Psoas muscle (tissue), 8 donors: ENCODE data around the gene MAP3K9. TPM values are rescaled to one million over a fixed set of nuclear protein-coding genes. Genes with fewer than 3 reads are reported as not detected.

Source experiments
- ATAC-seq, 4 donors: fragments of 200-7000 bp; cut with Tn5 transposase; one replicate each; pipeline ENCODE4 v1.9.1; 2020; ENCODE audit warnings: moderate library complexity in 3 of 4, mild to moderate bottlenecking in 2 of 4
- DNase-seq, 2 donors: peaks; one replicate each; pipeline ENCODE4 v3.0.0-alpha.2; 2020
- H3K27ac ChIP-seq: fragments of 200-600 bp; one replicate; pipeline ENCODE4 v1.8.0; 2022
- H3K27me3 ChIP-seq, 3 donors: fragments of 200-600 bp in 1 of 3; one replicate each; pipeline versions ENCODE4 v1.6.1 to v1.8.0; 2013 to 2022; ENCODE audit warnings: low read length in 2 of 3, mild to moderate bottlenecking in 2 of 3, moderate library complexity in 1 of 3; ENCODE audit not compliant: insufficient read depth in 3 of 3
- H3K36me3 ChIP-seq, 2 donors: fragments of 200-600 bp in 1 of 2; one replicate each; pipeline versions ENCODE4 v1.6.1 to v1.8.0; 2013 to 2022; ENCODE audit warnings: low read depth in 1 of 2, mild to moderate bottlenecking in 1 of 2, moderate library complexity in 1 of 2; ENCODE audit not compliant: insufficient read depth in 1 of 2
- H3K4me1 ChIP-seq: fragments of 200-600 bp; one replicate; pipeline ENCODE4 v1.8.0; 2022
- H3K4me3 ChIP-seq: fragments of 200-600 bp; one replicate; pipeline ENCODE4 v1.8.0; 2022; ENCODE audit warnings: mild to moderate bottlenecking
- H3K9me3 ChIP-seq: fragments of 200-600 bp; one replicate; pipeline ENCODE4 v1.8.0; 2022
- WGBS, 3 donors: extraction: QIAGEN DNeasy Blood & Tissue Kit; methylation state at CpG; one replicate each; pipeline versions ENCODE4 v1.1.6 to v1.1.7; 2013; 5-methylcytosine and 5-hydroxymethylcytosine counted together
- intact Hi-C, 2 donors: fragments of 100-400 bp; cut with DNase I; formaldehyde crosslinking; loops; one replicate each; pipeline versions ENCODE4 v1.11.0 to v1.14.2; 2022
- polyA plus RNA-seq, 3 donors: library from polyadenylated mRNA; stranded (reverse); fragments of 200-250 nt; gene quantifications; one replicate each; pipeline ENCODE4 v1.2.3, GENCODE V29; 2013
- total RNA-seq, 4 donors: library from RNA; stranded (reverse); fragmentation: NEBNext Ultra II Directional in 2 of 4; extraction: Animal tissue kit (Norgen Biotek cat#: 25700) in 2 of 4; gene quantifications; one replicate each; pipeline versions ENCODE4 v1.2.1 to v1.2.4, GENCODE V29; 2021 to 2023
- TF ChIP-seq, protein P1 (sequence below): fragments of 200-600 bp; IDR thresholded peaks from one replicate; pipeline ENCODE4 v1.8.0; 2022; ENCODE audit warnings: antibody characterized with exemption
- donor health status: healthy with polysubstance abuse.
- donor health status: DM: no; HTN: no; CAD: no; lungs with moderate emphysema.
- donor health status: Bipolar disorder and iron deficiency.
- donor health status: healthy.
- donor health status: DM: yes; HTN: yes; CAD: no.
- donor health status: DM: no; HTN: no; CAD: no.
- donor health status: DM: no; HTN: no; CAD: no.
- donor health status: DM: yes; HTN: yes; CAD: no.

MAP3K9 gene
- total and polyA plus RNA-seq, 7 donors = 0.44 to 4.3 (median 2.1) TPM

DNA sequence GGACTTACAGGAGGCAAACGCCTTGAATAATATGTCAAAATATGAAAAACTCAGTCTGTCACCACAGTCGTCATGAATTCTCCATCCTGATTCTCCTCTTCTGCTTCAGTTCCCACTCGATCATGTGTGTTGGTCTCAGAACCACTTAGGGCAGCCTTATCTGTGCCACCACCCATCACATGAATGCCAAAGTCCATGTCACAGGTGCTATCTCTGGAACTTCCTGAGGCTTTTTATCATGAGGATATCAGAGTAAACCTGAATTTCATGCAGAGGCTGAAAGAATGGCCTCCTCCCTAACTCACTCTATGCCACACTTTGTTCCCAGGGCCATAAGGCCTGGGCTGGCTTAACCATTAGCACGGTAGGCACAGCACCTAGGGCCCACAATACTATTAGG is 28.8 kb upstream of the MAP3K9 start:
- Histone ChIP-seq H3K36me3 (no peaks in the 10 kb centered on the region), H3K4me1 (no peaks in the 10 kb centered on the region), H3K27me3 (no peaks in the 10 kb centered on the region), H3K4me3 (no peak overlapping the region), H3K27ac (no peak overlapping the region), H3K9me3 (no peaks in the 10 kb centered on the region)
- TF ChIP-seq, protein P1, sequence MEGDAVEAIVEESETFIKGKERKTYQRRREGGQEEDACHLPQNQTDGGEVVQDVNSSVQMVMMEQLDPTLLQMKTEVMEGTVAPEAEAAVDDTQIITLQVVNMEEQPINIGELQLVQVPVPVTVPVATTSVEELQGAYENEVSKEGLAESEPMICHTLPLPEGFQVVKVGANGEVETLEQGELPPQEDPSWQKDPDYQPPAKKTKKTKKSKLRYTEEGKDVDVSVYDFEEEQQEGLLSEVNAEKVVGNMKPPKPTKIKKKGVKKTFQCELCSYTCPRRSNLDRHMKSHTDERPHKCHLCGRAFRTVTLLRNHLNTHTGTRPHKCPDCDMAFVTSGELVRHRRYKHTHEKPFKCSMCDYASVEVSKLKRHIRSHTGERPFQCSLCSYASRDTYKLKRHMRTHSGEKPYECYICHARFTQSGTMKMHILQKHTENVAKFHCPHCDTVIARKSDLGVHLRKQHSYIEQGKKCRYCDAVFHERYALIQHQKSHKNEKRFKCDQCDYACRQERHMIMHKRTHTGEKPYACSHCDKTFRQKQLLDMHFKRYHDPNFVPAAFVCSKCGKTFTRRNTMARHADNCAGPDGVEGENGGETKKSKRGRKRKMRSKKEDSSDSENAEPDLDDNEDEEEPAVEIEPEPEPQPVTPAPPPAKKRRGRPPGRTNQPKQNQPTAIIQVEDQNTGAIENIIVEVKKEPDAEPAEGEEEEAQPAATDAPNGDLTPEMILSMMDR = no peak
- DNase-seq = no peak
- no peak for ATAC-seq
- WGBS, 3 donors = 85 to 87% (median 86%) methylated on average over 4 of the region's 4 CpGs
- intact Hi-C loops = no loop called here

DNA sequence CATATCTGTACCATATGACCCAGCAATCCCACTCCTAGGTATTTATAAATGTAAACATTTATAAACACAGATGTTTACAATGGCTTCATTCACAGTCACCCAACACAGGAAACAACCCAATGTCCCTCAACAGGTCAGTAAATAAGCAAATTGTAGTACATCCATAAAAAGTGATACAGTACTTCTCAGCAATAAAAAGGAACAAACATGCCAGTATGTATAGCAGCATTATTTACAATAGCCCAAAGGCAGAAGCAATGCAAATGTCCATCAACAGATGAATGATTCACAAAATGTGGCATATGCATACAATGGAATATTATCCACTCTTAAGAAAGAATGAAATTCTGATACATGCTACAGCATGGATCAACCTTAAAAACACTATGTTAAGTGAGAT is 27.6 kb upstream of the MAP3K9 start:
- ATAC-seq (no peak), DNase-seq (no peak)
- Histone ChIP-seq H3K27me3 (no peaks in the 10 kb centered on the region), H3K9me3 (no peaks in the 10 kb centered on the region), H3K4me3 (no peak overlapping the region), H3K27ac (no peak overlapping the region), H3K36me3 (no peaks in the 10 kb centered on the region), H3K4me1 (no peaks in the 10 kb centered on the region)
- intact Hi-C loops = no loop called here
- TF ChIP-seq, protein P1 = no peak

DNA sequence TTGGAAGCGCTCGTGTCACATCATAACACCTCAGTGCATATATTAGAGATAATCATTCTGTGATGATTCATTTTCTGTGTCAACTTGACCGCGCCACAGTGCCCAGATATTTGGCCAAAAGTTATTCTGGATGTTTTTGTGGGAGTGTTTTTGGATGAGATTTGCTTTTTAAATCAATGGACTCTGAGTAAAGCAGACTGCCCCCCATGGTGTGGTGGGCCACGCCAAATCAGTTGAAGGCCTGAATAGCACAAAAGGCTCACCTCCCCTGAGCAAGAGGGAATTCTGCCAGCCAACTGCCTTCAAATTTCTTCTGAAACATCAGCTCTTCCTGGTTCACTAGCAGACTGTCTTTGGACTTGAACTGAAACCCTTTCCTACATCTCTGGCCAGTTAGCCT is 24.6 kb upstream of the MAP3K9 start:
- intact Hi-C loops = no loop called here
- Histone ChIP-seq H3K9me3 (no peaks in the 10 kb centered on the region), H3K36me3 (no peaks in the 10 kb centered on the region), H3K4me1 (no peaks in the 10 kb centered on the region), H3K27ac (no peak overlapping the region), H3K27me3 (no peaks in the 10 kb centered on the region), H3K4me3 (no peak overlapping the region)
- 98 to 99% (median 98%) methylated on average over 5 of the region's 5 CpGs for WGBS, 3 donors
- TF ChIP-seq, protein P1 = no peak
- DNase-seq (no peak), ATAC-seq (no peak)

DNA sequence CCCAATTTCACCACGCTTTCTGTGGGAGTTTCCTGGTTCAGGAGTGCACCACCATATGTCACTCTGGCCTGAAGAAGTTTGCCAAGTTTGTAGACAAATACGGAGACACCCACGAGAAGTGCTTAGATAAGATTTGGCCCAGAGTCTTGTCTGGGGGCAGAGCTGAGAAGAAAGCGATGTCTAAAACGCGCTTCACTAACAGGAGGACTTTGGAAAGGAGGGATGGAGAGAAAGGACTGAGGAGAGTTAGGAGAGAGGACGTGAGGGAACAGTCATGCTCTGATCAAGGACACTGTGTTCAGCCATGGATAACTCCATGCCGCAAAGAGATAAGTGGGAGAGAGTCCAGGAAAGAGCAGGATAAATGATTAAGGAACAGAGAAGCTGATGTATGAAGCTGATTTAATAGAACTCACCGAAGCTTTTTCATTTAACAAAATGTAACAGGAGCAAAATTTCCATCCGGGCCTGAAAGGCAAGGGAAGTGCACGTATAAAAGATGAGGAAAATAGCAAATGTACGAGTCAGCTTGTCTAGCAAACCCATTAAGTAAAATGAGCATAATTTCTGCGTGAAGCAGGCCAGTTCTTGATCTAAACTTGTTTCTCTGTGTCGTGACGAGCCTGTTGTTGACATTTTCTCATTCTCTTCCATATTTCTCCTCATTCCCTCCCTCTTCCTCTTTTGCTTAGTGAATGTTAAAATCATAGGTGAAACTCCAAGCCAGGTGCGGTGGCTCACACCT is 23.4 kb upstream of the MAP3K9 start:
- no peak overlapping the region for H3K27ac ChIP-seq
- no peak for ATAC-seq
- intact Hi-C loops = no loop called here
- TF ChIP-seq, protein P1 = no peak
- H3K4me1 ChIP-seq = no peaks in the 10 kb centered on the region
- H3K27me3 ChIP-seq = no peaks in the 10 kb centered on the region
- 65 to 66% (median 66%) methylated on average over 16 of the region's 16 CpGs for WGBS, 3 donors
- no peak for DNase-seq
- H3K36me3 ChIP-seq = no peaks in the 10 kb centered on the region
- H3K4me3 ChIP-seq = no peak overlapping the region
- no peaks in the 10 kb centered on the region for H3K9me3 ChIP-seq
